SKM-1 treated with dmso at 0.1 percent for 144 hours (cell line): ENCODE results near the gene SLC2A10.

Experiments
- DNase-seq: peaks from one replicate; lab custom pipeline; 2025; ENCODE audit not compliant: unreplicated experiment; lab: John Stamatoyannopoulos, UW

The SLC2A10 gene

GRCh38 chr20:46681032-46681854, 28.2 kb upstream of the SLC2A10 start:
- peak; percentile 23 for DNase-seq

DNA sequence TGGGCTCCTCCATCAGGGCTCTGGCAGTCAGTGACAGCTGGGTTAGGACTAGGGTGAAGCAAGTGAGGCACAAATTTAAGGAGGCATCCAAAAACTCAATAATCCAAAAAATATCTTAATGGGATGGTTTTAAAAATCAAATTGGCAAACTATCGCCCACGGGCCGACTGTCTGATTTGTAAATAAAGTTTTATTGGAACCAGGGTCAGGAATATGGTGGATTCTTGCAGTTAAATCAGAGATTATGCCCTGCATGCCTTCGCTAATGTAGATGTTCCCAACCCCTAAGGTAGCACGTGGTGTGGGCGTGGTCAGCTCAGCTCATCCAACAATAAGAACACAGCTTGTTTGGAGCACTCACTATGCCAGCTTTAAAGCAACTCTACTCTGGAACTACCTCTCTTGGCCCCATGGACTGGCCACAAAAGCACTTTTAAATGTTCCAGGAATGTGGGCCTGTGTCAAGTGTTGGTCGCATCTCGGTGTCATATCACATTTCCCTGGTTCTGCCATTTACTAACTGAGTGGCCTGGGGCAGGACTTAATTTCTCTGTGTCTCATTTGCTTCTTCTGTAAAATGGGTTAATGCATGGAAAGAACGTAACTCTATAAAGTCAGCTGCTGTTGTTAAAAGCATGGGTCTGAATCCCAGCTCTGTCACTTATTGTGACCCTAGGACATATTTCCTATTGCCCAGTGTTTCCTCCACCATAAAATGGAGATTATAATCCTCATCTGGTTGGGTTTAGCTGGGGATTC, 27.2 kb upstream of the SLC2A10 start:
- DNase-seq: no peak

DNA sequence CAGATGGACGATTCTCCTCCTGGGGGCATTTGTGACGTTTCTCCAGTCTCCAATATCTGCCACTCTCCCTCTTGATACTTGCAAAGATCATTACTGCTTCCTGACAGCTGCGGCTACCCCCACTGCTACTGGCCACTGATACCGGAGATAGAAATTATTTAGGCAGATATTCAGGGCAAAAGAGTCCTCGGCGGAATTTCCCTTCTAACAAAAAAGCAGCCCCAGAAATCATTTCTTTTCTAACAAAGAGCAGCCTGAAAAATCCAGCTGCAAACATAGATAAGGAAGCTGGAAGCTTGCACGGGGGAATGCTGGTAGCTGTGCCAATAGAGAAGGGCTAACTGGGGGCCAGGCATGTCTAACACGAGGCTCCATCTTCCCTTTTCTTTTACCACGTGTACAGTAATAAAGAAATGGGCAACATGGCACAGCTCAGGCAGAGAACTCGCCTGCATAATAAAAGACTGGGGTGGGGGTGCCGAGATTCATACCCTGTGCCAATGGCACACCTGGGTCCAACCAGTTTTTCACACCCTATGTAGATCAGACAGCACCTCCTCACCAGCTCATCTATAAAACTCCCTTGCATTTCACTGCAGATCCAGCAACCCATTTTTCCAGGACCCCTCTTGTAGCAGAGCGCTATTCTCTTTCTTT, 26.3 kb upstream of the SLC2A10 start:
- no peak for DNase-seq

DNA sequence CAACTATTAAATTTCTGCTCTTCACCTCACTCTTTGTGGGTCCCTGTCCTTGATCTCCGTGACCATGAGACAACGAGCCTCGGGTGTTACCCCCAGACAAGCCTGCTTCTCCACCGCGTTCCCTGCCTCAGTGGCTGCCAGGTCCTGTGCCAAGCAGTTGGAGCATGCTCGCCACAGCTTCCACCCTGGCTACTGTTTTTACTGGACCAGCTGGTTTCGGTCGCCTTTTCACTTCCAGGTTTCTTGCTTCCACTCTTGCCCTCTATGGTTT, 25.8 kb upstream of the SLC2A10 start:
- DNase-seq: no peak

GRCh38 chr20:46683939-46684750, 25.3 kb upstream of the SLC2A10 start:
- DNase-seq: no peak

DNA sequence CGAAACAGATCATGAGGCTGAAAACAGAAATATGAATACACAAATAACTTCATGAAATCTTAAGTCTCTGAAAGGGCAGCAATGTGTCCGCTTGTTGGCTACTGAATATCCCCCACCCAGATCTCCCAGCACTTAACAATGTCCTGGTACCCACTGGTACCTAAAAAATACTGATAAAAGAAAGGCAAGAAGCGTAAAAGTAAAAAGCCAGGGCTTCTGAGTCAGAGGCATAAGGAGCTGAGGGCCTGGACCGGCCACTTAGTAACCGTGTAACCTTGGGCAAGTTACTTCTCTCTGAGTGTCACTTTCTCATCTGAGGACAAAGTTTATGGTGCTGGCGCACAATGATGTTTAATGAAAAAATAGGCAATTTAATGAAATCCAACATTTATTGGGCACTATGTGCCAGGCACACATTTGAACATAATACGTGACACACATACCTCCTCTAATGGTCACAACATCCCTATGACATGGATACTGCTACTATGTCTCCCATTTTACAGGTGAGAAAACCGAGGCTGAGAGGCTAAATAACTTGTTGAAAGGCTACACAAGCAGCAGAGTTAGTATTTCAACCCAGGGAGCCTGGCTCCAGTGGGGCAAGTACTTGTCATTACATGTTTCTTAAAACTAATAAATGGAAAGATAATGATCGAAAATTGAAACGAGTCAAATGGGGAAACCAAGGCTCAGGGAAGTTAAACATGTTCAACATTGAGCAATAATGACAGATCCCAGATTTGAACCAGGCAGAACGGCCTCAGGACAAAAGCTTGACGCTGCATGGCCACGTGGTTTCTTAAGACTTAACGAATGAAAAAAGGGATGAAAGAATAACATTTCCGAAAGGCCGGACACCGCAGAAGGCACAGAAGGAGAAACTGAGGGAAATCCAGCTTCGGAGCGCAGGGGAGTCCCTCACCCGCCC, 21.0 kb upstream of the SLC2A10 start:
- no peak for DNase-seq

GRCh38 chr20:46689082-46689753, 20.2 kb upstream of the SLC2A10 start, which contains the start of gene TP53RK:
Gene TP53RK, minus strand, starts transcription at chr20:46689444. Its CDS starts 30 bp downstream, at chr20:46689414.
- peak; percentile 99 for DNase-seq

- no peak for DNase-seq
Observed at GRCh38 chr20:46689754-46690085, 19.7 kb upstream of the SLC2A10 start.

DNA sequence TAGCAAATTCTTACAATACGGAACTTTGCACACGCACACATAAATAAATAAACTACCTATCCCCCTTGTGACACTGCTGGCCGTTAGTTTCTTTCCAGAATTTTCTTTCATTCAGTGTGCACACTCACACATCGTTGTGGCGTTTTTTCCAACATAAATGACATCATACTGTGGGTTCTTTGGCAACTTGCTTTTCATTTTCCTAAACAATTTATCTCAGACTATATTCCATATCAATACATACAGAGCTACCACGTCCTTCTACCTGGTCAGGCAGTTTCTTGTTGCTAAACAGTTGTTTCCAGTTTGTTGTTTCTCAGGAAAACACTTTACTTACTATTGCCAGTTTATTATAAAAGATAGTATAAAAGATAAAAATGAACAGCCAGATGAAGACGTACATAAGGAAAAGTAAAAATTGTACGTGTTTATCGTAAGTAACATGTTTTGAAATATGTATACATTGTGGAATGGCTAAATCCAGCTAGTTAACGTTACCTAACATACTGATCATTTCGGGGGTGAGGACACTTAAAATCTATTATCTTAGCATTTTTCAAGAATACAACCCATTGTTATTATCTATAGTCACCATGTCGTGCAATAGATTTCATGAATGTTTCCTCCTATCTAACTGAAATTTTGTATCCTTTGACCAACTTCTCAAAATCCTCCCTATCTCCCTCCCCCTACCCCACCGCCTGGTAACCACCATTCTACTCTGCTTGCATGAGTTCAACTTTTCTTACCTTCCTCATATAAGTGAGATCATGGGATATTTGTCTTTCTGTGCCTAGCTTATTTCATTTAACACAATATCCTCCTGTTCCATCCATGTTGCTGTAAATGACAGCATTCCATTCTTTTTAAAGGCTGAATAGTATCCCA, 19.0 kb upstream of the SLC2A10 start:
- no peak for DNase-seq

DNA sequence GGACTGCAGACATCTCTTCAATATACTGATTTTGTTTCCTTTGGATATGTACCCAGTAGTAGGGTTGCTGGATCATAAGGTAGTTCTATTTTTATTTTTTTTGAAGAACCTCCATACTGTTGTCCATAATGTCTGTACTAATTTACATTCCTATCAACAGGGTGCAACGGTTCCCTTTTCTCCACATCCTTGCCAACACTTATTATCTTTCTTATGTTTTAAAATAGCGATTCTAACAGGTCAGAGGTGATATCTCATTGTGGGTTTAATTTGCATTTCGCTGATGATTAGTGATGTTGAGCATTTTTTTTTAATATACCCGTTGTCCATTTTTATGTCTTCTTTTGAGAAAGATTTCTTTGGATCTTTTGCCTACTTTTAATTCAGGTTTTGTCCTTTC, 18.3 kb upstream of the SLC2A10 start:
- DNase-seq: no peak

- DNase-seq: peak; percentile 33
Observed at GRCh38 chr20:46694484-46694883, 15.0 kb upstream of the SLC2A10 start.

DNA sequence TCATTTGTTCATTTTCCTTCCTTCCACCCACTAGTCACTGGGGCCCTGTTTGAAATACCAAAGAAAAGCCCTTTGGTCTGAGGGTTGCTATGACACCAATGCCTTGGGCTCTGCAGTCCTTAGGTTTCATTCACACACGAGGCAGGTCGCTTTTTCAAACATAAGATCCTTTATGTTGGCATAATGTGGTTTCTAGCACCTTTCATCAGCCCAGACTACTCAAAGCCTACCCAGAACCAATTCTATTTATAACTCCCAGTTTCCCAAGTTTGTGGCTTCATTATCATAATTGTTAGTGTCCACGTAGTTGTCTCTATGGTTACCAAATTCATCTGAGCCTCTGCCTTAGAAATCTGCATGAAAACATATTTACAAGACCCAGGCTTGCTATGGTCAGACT, 13.6 kb upstream of the SLC2A10 start:
- DNase-seq: no peak

DNA sequence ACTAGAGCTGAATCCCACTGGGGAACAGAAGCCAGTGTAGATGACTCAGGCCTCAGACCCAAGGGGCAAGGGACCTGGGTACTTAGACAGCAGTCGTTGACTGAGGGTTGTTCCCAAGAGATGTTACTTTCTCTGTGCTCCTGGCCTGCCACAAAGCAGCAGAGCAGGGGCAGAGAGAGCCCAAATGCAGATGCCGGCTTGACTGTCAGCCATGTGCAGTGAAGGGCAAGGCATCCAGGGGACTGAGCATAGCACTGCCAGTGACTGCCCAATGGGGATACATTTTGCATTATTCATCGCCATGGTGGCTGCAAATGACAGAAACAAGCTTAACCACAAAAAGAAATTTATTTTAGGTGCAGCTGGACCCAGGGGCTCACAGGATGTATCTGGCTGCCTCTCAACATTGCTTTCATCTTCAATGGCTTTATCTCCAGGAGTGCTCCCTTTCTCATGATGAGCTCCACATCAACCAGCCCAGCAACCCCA, 12.6 kb upstream of the SLC2A10 start:
- no peak for DNase-seq

- no peak for DNase-seq
Observed at GRCh38 chr20:46698788-46699187, 10.7 kb upstream of the SLC2A10 start.

- peak; percentile 66 for DNase-seq
Observed at GRCh38 chr20:46699651-46700359, 9.6 kb upstream of the SLC2A10 start.

- DNase-seq: no peak
Observed at GRCh38 chr20:46700481-46700880, 9.0 kb upstream of the SLC2A10 start.

- no peak for DNase-seq
Observed at GRCh38 chr20:46701057-46701456, 8.4 kb upstream of the SLC2A10 start.

GRCh38 chr20:46701556-46701955, 7.9 kb upstream of the SLC2A10 start:
- DNase-seq: no peak
